SK-N-MC (cell line): ENCODE data around the gene ANKRD44.

ENCODE experiments used
- EZH2 ChIP-seq: fragments of 200-600 bp; sonication (generic); IDR thresholded peaks from one replicate; pipeline ENCODE4 v1.6.1; 2017; ENCODE audit warnings: antibody characterized with exemption
- FOXP2 ChIP-seq: optimal IDR thresholded peaks from 2 replicates; pipeline ENCODE3; 2011; ENCODE audit warnings: mild to moderate bottlenecking, moderate library complexity; ENCODE audit not compliant: insufficient read depth; ENCODE audit errors: extremely low read length, control extremely low read depth
- POLR2AphosphoS5 ChIP-seq: IDR thresholded peaks from 2 replicates; pipeline ENCODE4 v1.6.1; 2012; ENCODE audit warnings: mild to moderate bottlenecking, low read depth, low read length, borderline replicate concordance

- no peak for TF ChIP-seq EZH2
- no peak for TF ChIP-seq POLR2AphosphoS5
- TF ChIP-seq FOXP2: no peak
Observed at GRCh38 chr2:197085665-197086064, 224.9 kb downstream of the ANKRD44 start.
